Measurements from ENCODE around the gene ITGB4. TPM values are rescaled to one million over a fixed set of nuclear protein-coding genes. Genes with fewer than 3 reads are reported as not detected.

ITGB4 gene
- total RNA-seq, 1 experiment from 2014 or later, result 5.3 TPM

DNA sequence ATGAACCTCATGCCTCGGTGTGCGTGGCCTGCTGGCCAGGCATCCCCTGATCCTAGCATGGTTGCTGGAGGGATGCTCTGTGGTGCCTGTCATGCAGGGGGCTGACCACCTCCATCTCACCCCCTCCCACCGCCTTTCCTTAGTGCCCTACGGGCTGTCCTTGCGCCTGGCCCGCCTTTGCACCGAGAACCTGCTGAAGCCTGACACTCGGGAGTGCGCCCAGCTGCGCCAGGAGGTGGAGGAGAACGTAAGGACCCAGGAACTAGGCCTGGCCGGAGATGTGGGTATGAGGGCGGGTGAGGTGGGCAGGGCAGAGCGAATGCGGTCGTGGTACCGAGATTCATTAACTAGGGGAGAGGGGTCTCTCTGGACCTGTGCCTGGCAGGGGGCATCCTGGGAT lies 19.0 kb downstream of the ITGB4 start:
- Mint-ChIP-seq H3K36me3 (ENCODE audit: insufficient read depth in 1 of 3, low read depth in 3 of 3) (no peaks in the 10 kb centered on the region), H3K27ac (no peak overlapping the region), H3K4me3 (no peak overlapping the region), H3K27me3 (ENCODE audit: low read depth) (no peaks in the 10 kb centered on the region), H3K9me3 (no peaks in the 10 kb centered on the region), H3K4me1 (peaks cover 7% of the 10 kb centered on the region in 2 experiments)
- Histone ChIP-seq H3K23ac (ENCODE audit: insufficient read length, low read depth, low read length) (no peak overlapping the region), H3K4me1 (ENCODE audit: insufficient read depth, low read length) (no peaks in the 10 kb centered on the region), H3K56ac (ENCODE audit: insufficient read length, low read depth, low read length) (no peak overlapping the region), H3K27ac (ENCODE audit: insufficient read length, low read depth, low read length) (no peak overlapping the region), H4K20me1 (ENCODE audit: control insufficient read depth, insufficient read depth, insufficient read length) (no peaks in the 10 kb centered on the region), H4K5ac (ENCODE audit: insufficient read length, low read depth, low read length) (no peak overlapping the region), H3K79me2 (ENCODE audit: insufficient read depth, low read length) (no peaks in the 10 kb centered on the region), H2BK12ac (ENCODE audit: insufficient read length, low read depth, low read length) (no peak overlapping the region), H3K9ac (ENCODE audit: extremely low read depth, insufficient read length, low read length) (no peak overlapping the region), H4K8ac (replicated peaks; ENCODE audit: insufficient read length, low read depth, low read length) (no peak overlapping the region), H2BK5ac (ENCODE audit: insufficient read length, low read length) (no peak overlapping the region), H3K79me1 (ENCODE audit: insufficient read depth, low read depth, low read length, poor library complexity, severe bottlenecking) (no peaks in the 10 kb centered on the region), H2BK120ac (ENCODE audit: low read depth, low read length, poor library complexity, severe bottlenecking) (no peak overlapping the region), H2AK5ac (ENCODE audit: insufficient read length, low read length) (no peak overlapping the region), H3T11ph (ENCODE audit: low read length) (no peak overlapping the region), H2BK15ac (ENCODE audit: low read depth, low read length) (no peak overlapping the region), H2AFZ (ENCODE audit: low read length) (no peak overlapping the region), H3K23me2 (ENCODE audit: insufficient read length, low read depth, low read length, poor library complexity, severe bottlenecking) (no peaks in the 10 kb centered on the region), H3K27me3 (ENCODE audit: insufficient read depth, low read length) (no peaks in the 10 kb centered on the region), H4K91ac (ENCODE audit: insufficient read length, low read depth, low read length) (no peak overlapping the region), H3K14ac (ENCODE audit: insufficient read depth, low read length) (no peak overlapping the region), H3K18ac (ENCODE audit: insufficient read length, low read depth, low read length) (no peak overlapping the region), H2BK20ac (ENCODE audit: low read depth, low read length, poor library complexity, severe bottlenecking) (no peak overlapping the region), H3K4me2 (ENCODE audit: insufficient read depth, insufficient read length, low read length) (no peak overlapping the region), H3K9me3 (ENCODE audit: control insufficient read depth, low read depth, low read length) (no peaks in the 10 kb centered on the region), H3K4ac (ENCODE audit: low read depth, low read length) (no peak overlapping the region)
- no peak for DNase-seq
- TF ChIP-seq, protein P1, sequence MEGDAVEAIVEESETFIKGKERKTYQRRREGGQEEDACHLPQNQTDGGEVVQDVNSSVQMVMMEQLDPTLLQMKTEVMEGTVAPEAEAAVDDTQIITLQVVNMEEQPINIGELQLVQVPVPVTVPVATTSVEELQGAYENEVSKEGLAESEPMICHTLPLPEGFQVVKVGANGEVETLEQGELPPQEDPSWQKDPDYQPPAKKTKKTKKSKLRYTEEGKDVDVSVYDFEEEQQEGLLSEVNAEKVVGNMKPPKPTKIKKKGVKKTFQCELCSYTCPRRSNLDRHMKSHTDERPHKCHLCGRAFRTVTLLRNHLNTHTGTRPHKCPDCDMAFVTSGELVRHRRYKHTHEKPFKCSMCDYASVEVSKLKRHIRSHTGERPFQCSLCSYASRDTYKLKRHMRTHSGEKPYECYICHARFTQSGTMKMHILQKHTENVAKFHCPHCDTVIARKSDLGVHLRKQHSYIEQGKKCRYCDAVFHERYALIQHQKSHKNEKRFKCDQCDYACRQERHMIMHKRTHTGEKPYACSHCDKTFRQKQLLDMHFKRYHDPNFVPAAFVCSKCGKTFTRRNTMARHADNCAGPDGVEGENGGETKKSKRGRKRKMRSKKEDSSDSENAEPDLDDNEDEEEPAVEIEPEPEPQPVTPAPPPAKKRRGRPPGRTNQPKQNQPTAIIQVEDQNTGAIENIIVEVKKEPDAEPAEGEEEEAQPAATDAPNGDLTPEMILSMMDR (conservative IDR thresholded peaks at IDR 0.05), result no peak
- no CpG with 5 or more reads among the region's 17 CpGs for WGBS (ENCODE audit: extremely low coverage, insufficient read length, low lambda C conversion rate)
